Progenitor cell of endocrine pancreas (in vitro differentiated cells): ENCODE data around the gene C5orf63. TPM values are rescaled to one million over a fixed set of nuclear protein-coding genes. Genes with fewer than 3 reads are reported as not detected.
"Not testable (repeated sequence)": the region's sequence is repeated elsewhere in the genome, so short reads cannot be mapped to it uniquely, and the experiment has no call there.

Source experiments
- DNase-seq: peaks from one replicate; pipeline ENCODE4 v3.0.0; 2021; ENCODE audit warnings: low spot score; ENCODE audit not compliant: unreplicated experiment
- H3K27ac Mint-ChIP-seq: 2 replicates; pipeline ENCODE4 v1.8.0; 2021; ENCODE audit warnings: mild to moderate bottlenecking, moderate library complexity, mixed read lengths
- H3K27me3 Mint-ChIP-seq: 2 replicates; pipeline ENCODE4 v1.8.0; 2021; ENCODE audit warnings: mixed read lengths
- H3K36me3 Mint-ChIP-seq: 2 replicates; pipeline ENCODE4 v1.8.0; 2022; ENCODE audit warnings: mixed read lengths; ENCODE audit not compliant: insufficient read depth
- H3K4me1 Mint-ChIP-seq: 2 replicates; pipeline ENCODE4 v1.8.0; 2021; ENCODE audit warnings: low read depth, mixed read lengths
- H3K4me3 Mint-ChIP-seq: 2 replicates; pipeline ENCODE4 v1.8.0; 2021; ENCODE audit warnings: low read depth, mild to moderate bottlenecking, moderate library complexity, mixed read lengths
- H3K9me3 Mint-ChIP-seq: 2 replicates; pipeline ENCODE4 v1.8.0; 2021; ENCODE audit warnings: low read depth, mixed read lengths
- total RNA-seq: library from RNA; stranded (reverse); gene quantifications from 2 replicates; pipeline ENCODE4 v1.2.1, GENCODE V29; 2021
- TF ChIP-seq, protein P1 (sequence below): fragments of 200-600 bp; sonication (generic); IDR thresholded peaks from one replicate; pipeline ENCODE4 v1.5.0; 2021; ENCODE audit warnings: antibody characterized with exemption, mild to moderate bottlenecking; ENCODE audit not compliant: unreplicated experiment

Gene C5orf63
- total RNA-seq, 1 donor from 2014 or later: 9.9 TPM

DNA sequence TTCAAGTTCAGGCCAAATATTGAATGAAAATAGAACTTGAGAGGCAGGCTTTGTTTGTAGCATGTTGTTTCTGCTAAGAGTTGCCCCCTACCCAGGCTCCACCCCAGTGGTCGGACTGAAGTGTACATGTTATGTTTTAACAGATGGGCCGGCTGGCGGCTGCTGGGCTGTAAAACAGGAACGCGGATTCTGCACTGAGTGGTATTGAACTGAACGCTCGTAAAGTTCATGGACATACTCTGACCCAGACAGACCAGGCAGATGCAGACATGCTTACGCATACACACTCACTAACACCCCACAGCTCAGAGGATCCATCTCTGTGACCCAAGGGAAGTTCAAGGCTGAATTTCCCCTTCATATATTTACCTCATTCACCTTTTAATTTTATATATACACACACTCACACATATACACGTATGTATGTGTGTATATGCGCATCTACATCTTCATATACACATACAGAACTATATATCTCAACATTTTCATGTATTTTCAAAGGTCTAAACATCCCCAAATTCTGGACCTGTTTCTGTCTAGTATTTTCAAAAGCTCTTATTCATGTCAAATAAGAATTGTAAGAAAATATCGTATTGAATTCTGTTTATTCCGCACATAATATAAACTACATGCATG, 44.4 kb downstream of the C5orf63 start:
- TF ChIP-seq, protein P1, sequence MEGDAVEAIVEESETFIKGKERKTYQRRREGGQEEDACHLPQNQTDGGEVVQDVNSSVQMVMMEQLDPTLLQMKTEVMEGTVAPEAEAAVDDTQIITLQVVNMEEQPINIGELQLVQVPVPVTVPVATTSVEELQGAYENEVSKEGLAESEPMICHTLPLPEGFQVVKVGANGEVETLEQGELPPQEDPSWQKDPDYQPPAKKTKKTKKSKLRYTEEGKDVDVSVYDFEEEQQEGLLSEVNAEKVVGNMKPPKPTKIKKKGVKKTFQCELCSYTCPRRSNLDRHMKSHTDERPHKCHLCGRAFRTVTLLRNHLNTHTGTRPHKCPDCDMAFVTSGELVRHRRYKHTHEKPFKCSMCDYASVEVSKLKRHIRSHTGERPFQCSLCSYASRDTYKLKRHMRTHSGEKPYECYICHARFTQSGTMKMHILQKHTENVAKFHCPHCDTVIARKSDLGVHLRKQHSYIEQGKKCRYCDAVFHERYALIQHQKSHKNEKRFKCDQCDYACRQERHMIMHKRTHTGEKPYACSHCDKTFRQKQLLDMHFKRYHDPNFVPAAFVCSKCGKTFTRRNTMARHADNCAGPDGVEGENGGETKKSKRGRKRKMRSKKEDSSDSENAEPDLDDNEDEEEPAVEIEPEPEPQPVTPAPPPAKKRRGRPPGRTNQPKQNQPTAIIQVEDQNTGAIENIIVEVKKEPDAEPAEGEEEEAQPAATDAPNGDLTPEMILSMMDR: no peak
- no peaks in the 10 kb centered on the region for H3K9me3 Mint-ChIP-seq
- no peak for DNase-seq
- peaks cover 26% of the 10 kb centered on the region for H3K4me1 Mint-ChIP-seq
- peaks cover 21% of the 10 kb centered on the region for H3K27me3 Mint-ChIP-seq
- H3K27ac Mint-ChIP-seq: peak overlapping the region; percentile 70
- H3K36me3 Mint-ChIP-seq: no peaks in the 10 kb centered on the region
- H3K4me3 Mint-ChIP-seq: peak overlapping the region; percentile 90

- TF ChIP-seq, protein P1: no peak
- H3K9me3 Mint-ChIP-seq: no peaks in the 10 kb centered on the region
- peaks cover 26% of the 10 kb centered on the region for H3K4me1 Mint-ChIP-seq
- H3K4me3 Mint-ChIP-seq: no peak overlapping the region
- peaks cover 10% of the 10 kb centered on the region for H3K27me3 Mint-ChIP-seq
- no peaks in the 10 kb centered on the region for H3K36me3 Mint-ChIP-seq
- no peak for DNase-seq
- H3K27ac Mint-ChIP-seq: no peak overlapping the region
These were observed 45.8 kb downstream of the C5orf63 start for GRCh38 chr5:127027539-127027938.

- DNase-seq: no peak
- Mint-ChIP-seq H3K36me3 (no peaks in the 10 kb centered on the region), H3K4me3 (no peak overlapping the region), H3K27me3 (no peaks in the 10 kb centered on the region), H3K27ac (no peak overlapping the region), H3K4me1 (peaks cover 26% of the 10 kb centered on the region), H3K9me3 (no peaks in the 10 kb centered on the region)
- TF ChIP-seq, protein P1: no peak
These were observed 47.1 kb downstream of the C5orf63 start for GRCh38 chr5:127026166-127026565.

GRCh38 chr5:127025467-127025866, 47.8 kb downstream of the C5orf63 start:
- no peak for DNase-seq
- no peaks in the 10 kb centered on the region for H3K27me3 Mint-ChIP-seq
- H3K27ac Mint-ChIP-seq: no peak overlapping the region
- TF ChIP-seq, protein P1: no peak
- no peaks in the 10 kb centered on the region for H3K36me3 Mint-ChIP-seq
- peaks cover 26% of the 10 kb centered on the region for H3K4me1 Mint-ChIP-seq
- H3K9me3 Mint-ChIP-seq: no peaks in the 10 kb centered on the region
- H3K4me3 Mint-ChIP-seq: no peak overlapping the region

DNA sequence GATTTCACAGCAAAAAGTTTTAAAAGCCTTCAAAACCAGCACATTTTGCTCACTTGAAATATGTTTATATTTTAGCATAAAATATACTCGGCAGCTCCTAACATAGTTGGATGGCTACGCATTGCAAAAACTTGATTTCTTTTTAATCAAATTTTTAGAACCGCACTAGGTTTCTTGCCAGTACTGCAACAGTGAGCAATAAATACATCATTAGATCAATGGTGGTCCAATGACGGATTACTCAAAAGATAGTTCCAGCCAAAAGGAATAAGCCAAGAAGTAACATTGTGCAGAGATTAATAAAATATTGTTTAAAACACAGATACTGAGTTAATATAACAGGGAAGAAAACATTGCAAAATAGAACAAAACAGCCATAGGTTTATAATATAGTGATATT, 48.5 kb downstream of the C5orf63 start:
- Mint-ChIP-seq H3K27ac (no peak overlapping the region), H3K36me3 (no peaks in the 10 kb centered on the region), H3K4me3 (no peak overlapping the region), H3K9me3 (no peaks in the 10 kb centered on the region), H3K27me3 (no peaks in the 10 kb centered on the region), H3K4me1 (peaks cover 26% of the 10 kb centered on the region)
- TF ChIP-seq, protein P1: no peak
- DNase-seq: no peak

- not testable (repeated sequence) for H3K36me3 Mint-ChIP-seq, H3K27me3 Mint-ChIP-seq, H3K27ac Mint-ChIP-seq, H3K9me3 Mint-ChIP-seq, DNase-seq, H3K4me3 Mint-ChIP-seq
- H3K4me1 Mint-ChIP-seq: peaks cover 21% of the 10 kb centered on the region
These were observed 49.6 kb downstream of the C5orf63 start for GRCh38 chr5:127023552-127024191.
